Umbilical cord (tissue), 2 donors: ENCODE data around the gene MICU1. TPM values are rescaled to one million over a fixed set of nuclear protein-coding genes. Genes with fewer than 3 reads are reported as not detected.
"Not testable (repeated sequence)": the region's sequence is repeated elsewhere in the genome, so short reads cannot be mapped to it uniquely, and the experiment has no call there.

Experiments used
- DNase-seq: peaks from one replicate; pipeline ENCODE4 v3.0.0-alpha.2; 2015; ENCODE audit warnings: low spot score
- total RNA-seq: library from RNA; depleted of rRNA; stranded (reverse); fragments of >200 nt; gene quantifications from one replicate; pipeline ENCODE4 v1.2.3, GENCODE V29; 2014; ENCODE audit warnings: low replicate concordance; ENCODE audit not compliant: insufficient read depth

Gene MICU1
- total RNA-seq, 1 donor from 2014 or later = 61.9 TPM

DNA sequence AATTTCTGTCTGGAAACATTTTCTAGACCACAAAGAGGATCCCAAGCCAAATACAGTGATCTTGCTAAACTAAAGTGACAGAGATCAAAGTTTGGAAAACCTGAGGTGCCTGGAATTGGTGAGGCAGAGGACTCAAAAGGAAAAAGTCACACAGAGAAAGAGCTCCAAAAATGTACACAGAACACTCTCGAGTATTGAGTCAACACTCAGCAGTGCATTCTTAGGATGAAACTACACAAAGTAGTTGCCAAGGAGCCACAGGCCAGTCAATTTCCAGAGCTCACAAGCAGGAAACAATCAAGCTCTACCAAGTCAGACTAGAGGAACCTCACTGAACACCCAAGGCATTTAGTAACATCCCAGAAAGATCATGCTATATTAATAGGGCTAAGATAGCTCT is 61.3 kb downstream of the MICU1 start:
- no peak for DNase-seq

DNA sequence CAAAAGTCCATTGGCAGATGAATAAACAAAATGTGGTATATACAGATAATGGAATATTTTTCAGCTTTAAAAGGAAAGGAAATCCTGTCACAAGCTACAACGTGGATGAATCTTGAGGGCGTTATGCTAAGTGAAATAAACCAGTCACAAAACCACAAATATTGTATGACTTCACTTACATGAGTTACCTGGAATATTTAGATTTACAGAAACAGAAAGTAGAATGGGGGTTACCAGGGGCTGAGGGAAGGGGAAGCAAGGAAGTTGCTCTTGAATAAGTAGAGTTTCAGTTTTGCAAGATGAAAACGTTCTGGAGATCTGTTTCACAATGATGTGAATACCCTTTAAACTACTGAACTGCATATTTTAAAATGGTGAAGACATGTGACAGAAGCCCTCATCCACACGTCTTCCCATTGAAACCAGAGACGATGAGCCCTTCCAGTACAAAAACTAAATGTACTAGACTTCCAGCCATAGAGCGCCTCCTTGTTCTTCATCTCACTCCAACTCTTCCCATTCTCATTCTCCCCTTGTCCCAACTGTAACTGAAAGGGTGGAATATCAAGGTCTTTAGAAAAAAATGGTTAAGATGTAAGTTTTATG is 62.4 kb downstream of the MICU1 start:
- no peak for DNase-seq

DNA sequence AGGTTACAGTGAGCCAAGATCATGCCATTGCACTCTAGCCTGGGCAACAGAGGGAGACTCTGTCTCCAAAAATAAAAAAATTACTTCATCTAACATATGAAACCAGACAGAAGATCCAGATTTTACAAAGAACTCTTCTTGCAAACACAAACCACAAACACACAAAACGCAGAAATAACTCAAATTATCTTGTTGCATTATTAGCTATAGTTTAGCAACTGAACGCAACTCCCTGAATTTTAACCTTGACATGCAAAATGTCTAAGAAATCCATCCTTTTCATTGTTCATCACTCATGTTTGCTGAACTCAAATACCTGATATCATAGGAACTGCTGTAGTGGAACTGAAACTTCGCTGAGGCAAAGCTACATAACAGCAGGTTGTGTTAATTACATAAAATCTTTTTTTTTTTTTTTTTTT is 64.1 kb downstream of the MICU1 start:
- no peak for DNase-seq

DNA sequence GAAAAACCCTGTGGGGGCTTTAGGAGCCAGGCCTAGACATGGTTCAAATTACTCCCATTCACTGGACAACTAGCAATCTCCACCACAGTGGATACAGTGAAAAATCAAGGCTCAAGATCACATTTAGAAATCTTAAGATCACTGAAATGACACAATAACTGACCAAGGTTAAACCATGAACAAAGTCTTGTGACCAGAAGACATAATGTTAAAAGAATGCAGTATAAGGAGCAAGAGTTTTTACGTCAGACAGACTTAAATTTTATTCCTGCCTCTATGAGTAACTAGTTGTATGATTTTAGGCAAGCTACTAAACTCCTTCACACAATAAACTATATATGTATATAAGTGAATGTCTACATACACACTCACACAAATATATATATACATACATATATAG is 68.5 kb downstream of the MICU1 start:
- no peak for DNase-seq

DNA sequence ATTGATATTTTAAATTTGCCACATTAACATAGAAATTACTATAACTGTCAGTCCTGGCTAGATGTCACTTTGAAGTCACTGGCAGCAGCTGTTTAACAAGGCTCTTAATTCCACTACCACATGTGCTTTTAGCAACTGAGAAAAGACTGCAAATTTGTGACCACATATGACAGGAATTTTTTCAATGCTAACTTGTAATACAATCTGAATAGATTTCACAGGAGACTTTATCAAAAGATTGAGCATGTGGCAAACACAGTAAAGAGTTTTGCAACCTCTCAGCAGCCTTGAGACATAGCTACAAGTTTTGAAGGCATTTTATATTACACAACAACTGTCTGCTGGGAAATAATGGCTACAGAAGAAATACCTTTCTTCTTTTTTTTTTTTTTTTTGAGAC is 73.0 kb downstream of the MICU1 start:
- peak; percentile 31 for DNase-seq

DNA sequence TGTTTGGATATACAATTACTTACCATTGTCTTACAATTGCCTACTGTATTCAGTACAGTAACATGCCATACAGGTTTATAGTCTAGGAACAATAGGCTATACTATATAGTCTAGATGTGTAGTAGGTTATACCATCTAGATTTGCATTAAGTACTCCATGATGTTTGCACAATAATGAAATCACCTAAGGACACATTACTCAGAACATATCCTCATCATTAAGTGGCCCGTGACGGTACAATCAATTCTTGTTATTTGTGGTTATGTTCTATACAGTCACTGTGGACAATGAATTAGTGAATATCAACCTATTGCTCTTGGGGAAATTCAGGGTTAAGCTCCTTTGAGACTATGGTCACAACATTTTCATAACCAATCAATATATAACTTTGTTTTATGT is 75.6 kb downstream of the MICU1 start:
- DNase-seq = no peak

DNA sequence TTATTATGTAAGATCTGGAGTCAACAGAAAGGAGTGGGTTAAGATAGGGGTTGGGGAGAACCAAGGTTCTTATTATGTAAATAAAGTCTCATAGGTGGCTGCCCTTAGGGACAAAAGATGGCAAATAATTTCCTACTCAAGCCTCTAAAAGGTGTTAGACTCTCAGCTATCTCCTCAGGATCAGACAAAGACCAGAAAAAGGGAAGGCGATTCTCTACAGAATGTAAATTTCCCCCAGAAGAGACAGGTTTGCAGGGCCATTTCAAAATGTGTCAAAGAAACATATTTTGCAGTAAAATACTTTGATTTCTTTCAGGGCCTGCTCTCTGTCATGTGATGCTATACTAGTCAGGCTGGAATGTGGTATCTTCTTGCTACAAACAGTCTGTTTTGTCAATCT is 80.3 kb downstream of the MICU1 start:
- DNase-seq = peak; percentile 54

DNA sequence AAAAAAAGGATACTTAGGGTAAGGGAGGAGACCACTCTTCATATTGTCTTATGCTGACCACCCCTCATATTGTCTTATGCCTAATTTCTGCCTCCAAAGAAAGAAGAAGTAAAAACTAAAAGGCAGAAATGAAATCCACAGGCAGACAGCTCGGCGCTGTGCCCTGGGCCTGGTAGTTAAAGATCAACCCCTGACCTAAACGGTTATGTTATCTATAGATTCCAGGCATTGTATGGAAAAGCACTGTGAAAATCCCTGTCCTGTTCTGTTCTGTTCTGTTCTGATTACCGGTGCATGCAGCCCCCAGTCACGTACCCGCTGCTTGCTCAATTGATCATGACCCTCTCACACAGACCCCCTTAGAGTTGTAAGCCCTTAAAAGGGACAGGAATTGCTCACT is 82.0 kb downstream of the MICU1 start:
- not testable (repeated sequence) for DNase-seq

DNA sequence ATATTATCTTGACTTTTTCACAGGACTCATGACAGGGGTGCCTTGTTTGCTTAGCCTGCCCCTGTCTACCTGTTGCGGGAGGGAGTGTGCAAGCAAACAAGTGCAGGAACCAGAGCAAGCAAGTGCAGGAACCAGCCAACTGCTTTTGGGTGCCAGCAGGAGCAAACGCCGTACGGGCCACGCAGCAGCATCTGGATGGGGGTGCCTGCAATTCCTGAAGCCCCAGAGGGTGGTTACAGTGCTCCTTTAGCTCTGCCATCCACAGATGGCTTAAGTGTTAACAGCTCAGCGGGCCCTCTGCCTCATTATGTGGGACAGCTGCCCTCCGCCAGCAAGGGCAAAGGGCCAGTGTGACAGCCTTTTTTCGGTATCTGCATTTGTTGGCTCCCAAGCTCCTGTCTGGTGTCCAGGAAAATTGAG is 83.5 kb downstream of the MICU1 start:
- DNase-seq = no peak

DNA sequence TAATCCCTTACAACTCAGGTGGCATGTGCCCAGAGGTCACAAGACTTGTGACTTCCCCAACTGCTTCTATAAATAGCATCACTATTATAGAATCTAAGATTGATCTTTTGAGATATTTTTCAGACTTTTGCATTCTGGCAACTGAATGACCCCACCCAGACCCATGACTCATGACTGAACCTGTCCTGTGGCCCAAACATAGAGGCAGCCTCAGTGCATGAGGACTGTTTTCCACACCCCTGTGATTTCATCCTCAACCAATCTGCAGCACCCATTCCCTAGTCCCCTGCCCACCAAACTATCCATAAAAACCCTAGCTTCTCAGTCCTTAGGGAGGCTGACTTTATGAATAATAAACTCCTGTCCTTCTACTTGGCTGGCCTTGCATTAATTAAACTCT is 84.5 kb downstream of the MICU1 start:
- DNase-seq = no peak

DNA sequence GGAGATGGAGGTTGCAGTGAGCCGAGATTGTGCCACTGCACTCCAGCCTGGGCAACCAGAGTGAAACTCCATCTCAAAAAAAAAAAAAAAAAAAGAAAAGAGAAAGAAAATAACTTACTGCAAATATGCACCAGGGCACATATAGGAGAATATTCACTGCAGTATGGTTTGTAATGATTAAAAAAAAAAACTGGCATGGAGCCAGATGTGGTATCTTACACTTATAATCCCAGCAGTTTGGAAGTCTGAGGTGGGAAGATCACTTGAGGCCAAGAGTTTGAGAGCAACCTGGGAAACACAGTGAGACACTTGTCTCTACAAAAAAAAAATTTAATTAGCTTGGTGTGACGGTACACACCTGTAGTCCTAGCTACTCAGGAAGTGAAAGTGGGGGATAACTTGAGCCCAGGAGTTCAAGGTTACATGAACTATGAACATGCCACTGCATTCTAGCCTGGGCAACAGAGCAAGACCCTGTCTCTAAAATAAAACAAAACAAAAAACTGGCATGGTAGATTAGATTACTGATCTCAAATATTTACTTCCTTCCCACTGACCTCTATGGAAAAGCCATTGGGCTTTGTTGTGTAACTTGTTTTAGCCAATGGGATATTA is 85.6 kb downstream of the MICU1 start:
- no peak for DNase-seq

DNA sequence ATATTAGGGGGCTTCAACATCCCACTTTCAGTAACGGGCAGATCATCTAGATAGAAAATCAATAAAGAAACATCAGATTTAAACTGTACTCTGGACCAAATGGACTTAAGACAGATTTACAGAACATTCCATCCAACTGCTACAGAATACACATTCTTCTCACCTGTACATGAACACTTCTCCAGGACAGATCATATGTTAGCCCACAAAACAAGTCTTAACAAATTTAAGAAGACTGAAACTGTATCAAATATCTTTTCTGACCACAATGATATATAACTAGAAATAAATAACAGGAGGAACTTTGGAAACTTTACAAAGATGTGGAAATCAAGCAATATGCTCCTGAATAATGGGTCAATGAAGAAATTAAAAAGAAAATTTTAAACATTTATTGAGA is 86.7 kb downstream of the MICU1 start:
- no peak for DNase-seq

DNA sequence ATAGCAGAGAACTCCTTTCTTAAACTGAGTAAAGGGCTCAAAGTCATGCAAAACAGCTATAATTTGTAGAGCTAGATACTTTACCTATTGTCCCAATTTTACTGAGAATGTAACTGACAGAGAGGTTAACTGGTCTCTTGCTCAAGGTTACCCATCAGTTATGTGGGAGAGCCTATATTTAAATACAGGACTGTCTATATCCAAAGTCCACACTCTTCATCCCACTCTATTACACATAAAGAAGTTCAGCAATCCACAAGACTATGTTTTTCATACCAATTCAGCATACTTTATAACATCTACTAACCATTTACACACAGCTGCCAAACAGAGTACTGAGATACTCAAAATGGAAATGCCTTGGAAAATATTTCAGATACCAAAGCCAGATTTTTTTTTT is 100.2 kb downstream of the MICU1 start:
- DNase-seq = no peak

DNA sequence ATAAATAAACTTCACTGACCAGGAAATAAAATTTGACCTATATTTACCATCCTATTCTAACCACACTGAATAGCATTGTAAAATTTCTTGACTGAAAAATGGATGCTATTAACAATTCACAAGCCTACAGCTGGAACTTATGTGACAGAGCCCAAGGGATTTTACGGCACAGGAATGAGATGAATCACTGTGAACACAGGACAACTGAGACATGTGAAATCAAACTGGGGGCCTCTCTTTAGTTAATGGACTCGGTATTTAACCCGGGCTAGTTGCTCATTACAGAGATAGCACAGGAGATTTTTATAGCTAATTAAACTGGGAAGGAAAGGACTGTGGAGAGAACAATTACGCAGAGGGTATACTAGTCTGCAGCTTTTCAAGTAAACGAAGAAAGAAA is 100.6 kb downstream of the MICU1 start:
- no peak for DNase-seq

DNA sequence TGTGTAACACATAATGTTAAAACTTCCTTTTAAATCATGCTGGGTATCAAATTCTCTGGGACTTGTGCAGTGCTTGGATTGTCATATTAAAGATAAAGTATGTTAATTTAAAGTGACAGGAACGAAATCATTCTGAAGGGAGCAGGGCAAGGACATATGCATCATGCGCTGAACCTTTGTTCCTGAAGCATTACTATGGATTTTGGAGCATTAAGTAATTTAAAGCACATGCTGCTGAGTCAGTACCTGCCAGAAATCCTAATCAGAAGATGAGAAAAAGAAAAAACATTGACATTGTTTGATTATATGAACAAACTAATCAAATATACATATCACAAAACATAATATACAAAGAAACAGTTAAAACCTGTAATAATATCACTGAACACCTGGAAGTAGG is 101.4 kb downstream of the MICU1 start:
- DNase-seq = no peak

DNA sequence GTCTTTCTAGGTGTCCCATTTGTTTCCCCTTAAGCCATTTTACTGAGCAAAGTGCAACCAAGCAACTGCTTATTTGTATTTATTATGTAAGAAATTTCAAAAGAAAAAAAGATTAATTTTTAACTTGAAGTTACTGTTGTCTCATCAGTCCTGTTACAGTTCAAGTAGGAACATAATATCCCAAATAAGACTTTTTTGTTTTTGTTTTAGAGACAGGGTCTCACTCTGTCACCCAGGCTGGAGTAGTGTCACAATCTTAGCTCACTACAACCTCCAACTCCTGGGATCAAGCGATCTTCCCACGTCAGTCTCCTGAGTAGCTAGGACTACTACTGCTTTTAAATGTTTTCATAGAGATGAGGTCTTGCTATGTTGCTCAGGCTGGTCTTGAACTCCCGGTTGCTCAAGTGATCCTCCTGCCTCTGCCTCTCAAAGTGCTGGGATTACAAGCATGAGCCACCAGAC is 101.9 kb downstream of the MICU1 start:
- DNase-seq = no peak

DNA sequence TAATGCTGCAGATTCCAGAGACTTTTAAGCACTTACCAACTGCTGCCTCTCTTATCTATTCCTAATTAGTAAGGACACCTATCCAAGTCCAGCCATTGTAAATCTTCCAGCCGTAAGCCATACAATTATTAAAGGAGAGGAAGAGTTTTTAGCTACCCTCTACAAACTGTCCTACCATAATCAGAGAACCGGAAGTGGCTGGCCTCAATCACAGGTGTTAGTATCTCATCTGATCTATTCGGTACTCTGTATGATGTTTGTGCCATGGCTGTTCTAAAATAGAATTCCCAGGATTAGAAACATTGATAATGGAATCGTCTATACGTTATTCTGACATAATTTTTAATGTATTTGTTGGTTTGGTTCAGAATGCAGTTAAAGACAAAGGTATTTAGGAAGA is 102.8 kb downstream of the MICU1 start:
- no peak for DNase-seq

DNA sequence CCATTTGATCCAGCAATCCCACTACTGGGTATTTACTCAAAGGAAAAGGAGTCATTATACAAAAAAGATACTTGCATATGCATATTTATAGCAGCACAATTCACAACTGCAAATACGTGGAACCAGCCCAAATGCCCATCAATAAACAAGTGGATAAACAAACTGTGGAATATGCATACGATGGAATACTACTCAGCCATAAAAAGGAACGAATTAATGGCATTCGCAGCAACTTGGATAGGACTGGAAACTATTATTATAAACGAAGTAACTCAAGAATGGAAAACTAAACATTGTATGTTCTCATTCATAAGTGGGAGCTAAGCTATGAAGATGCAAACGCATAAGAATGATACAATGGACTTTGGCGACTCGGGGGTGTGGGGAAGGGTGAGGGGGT is 108.6 kb downstream of the MICU1 start:
- DNase-seq = no peak

DNA sequence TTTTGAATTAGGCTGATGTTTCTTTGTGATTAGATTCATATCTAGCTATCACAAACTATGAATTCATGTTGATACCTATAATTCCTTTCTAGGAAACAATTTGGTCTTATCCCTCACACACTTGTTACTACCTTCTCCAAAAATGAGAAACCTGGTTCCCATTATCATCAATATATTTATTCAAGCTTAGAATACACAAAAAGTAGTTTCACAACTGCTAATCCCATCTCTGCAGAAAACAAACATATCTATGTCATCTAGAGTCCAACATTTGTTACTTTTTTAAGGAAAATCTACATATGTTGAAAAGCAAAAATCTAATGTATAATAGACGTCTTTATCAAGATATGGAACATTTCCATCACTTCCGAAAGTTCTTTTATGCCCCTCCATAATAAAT is 110.4 kb downstream of the MICU1 start:
- no peak for DNase-seq

DNA sequence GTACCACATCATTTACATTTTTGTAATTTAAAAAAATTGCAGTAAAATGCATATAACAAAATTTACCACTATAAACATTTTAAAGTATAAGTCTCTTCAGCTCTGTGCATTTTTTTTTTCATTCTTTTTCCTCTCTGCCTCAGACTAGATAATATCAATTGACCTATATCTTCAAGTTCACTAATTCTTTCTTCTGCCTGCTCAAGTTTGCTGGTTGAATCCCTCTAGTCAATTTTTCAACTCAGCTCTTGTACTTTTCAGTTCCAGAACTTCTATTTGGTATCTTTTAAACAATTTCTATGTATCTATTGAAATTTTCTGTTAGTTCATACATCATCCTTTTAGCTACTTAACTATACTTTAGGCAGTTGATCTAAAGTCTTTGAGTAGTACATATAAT is 112.0 kb downstream of the MICU1 start:
- no peak for DNase-seq

DNA sequence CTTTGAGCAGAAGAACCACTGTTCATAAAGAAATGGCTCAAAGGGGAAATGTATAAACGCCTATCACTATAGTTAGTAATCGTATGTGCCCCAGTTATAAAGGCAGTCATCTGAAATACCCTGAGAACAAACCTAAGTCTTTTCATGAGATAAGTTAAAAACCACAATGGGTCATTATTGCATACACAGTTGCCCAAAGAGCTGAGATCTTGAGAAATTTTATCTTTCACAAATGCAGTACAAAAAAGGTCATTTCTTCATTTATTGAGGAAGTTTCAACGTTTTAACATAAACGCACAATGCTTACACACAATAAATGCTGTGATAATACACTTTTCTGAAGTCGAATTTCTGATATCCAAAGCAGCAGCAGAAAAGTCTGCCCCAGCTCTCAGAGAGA is 114.4 kb downstream of the MICU1 start:
- no peak for DNase-seq

DNA sequence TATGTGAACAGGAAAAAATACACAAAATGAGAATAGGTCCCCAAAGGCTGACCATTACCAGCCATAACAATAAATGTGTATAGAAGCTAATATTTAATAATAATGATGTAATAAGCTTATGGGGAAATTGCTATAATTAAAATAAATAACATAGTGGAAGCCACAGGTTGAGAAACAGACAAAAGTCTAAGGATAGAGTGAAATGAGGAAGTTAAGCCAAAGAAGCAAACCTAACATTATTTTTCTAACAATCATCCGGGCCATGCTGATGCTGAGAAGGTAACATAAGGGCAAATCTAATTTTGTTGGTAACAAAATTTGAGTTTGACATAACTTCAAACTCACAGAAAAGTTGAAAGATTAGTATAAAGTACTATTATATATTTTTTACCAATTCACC is 115.9 kb downstream of the MICU1 start:
- DNase-seq = no peak

DNA sequence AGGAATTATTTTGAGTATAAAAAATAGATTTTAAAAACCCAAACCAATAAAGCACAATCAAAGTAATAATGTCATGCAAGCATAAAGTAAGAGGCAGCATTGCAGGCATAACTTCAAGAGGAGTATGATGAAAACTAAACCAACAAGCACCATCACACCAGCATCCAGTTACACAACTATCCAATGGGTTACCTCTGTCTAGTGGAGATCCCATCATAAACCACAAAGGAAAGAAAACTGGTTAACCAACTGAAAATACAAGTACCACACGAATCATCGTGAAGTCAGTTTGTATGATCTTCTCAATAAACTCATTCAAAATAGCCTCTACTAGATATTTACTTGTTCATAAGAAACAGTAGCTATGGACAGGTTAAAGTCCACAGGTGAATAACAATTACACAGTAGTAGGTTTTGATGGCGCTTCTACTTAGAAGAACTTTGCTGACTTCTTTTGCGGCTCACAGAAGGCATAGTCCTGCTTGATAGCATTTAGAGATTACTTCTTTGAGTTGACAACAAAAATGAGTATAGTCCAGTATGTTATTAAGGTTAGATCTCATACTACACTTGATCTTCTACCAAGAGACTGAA is 116.6 kb downstream of the MICU1 start:
- DNase-seq = no peak
